BLaER1 treated with 17β-estradiol and CSF1 and Interleukin-3, amounts not matched to agents 10 nM and 100 nM (cell line): ENCODE measurements around the gene RGS7.
"Not testable (repeated sequence)": the region's sequence is repeated elsewhere in the genome, so short reads cannot be mapped to it uniquely, and the experiment has no call there.

Source experiments
- H3K27ac ChIP-seq, 11 experiments: shearing (Covaris generic); formaldehyde crosslinking; 2 replicates each; pipeline ENCODE4 v1.8.1; 2022
- H3K27me3 ChIP-seq, 11 experiments: shearing (Covaris generic); formaldehyde crosslinking; 2 replicates each; pipeline ENCODE4 v1.8.1; 2022
- H3K36me3 ChIP-seq, 11 experiments: shearing (Covaris generic); formaldehyde crosslinking; 2 replicates each; pipeline ENCODE4 v1.8.1; 2022
- H3K4me1 ChIP-seq, 10 experiments: shearing (Covaris generic); formaldehyde crosslinking; 2 replicates each; pipeline ENCODE4 v1.8.1; 2022
- H3K4me2 ChIP-seq, 11 experiments: shearing (Covaris generic); formaldehyde crosslinking; 2 replicates each; pipeline ENCODE4 v1.8.1; 2022
- H3K4me3 ChIP-seq, 10 experiments: shearing (Covaris generic); formaldehyde crosslinking; 2 replicates each; pipeline ENCODE4 v1.8.1; 2022
- H3K9ac ChIP-seq, 11 experiments: shearing (Covaris generic); formaldehyde crosslinking; 2 replicates each; pipeline ENCODE4 v1.8.1; 2022
- H3K9me3 ChIP-seq, 11 experiments: shearing (Covaris generic); formaldehyde crosslinking; replicated peaks in 1 of 11; 2 replicates each; pipeline ENCODE4 v1.8.1; 2022
- H4K20me1 ChIP-seq, 11 experiments: shearing (Covaris generic); formaldehyde crosslinking; 2 replicates each; pipeline ENCODE4 v1.8.1; 2022
- Cebpa-rat ChIP-seq, 11 experiments: shearing (Covaris generic); IDR thresholded peaks; 2 replicates each; pipeline ENCODE4 v1.8.1; 2022

The RGS7 gene

GRCh38 chr1:241101622-241102021 lies 255.4 kb downstream of the RGS7 start:
- Histone ChIP-seq H3K36me3 (no peaks in the 10 kb centered on the region), H3K27ac (no peak overlapping the region), H3K4me2 (no peak overlapping the region), H3K9me3 (no peaks in the 10 kb centered on the region), H4K20me1 (no peaks in the 10 kb centered on the region), H3K4me3 (no peak overlapping the region), H3K4me1 (no peaks in the 10 kb centered on the region), H3K9ac (no peak overlapping the region), H3K27me3 (no peaks in the 10 kb centered on the region)
- TF ChIP-seq Cebpa-rat (IDR thresholded peaks at IDR 0.05) = no peak

- Histone ChIP-seq H4K20me1 (no peaks in the 10 kb centered on the region), H3K27ac (no peak overlapping the region), H3K4me1 (no peaks in the 10 kb centered on the region), H3K9ac (no peak overlapping the region), H3K9me3 (no peaks in the 10 kb centered on the region), H3K27me3 (no peaks in the 10 kb centered on the region), H3K4me2 (no peak overlapping the region), H3K4me3 (no peak overlapping the region), H3K36me3 (no peaks in the 10 kb centered on the region)
- TF ChIP-seq Cebpa-rat (IDR thresholded peaks at IDR 0.05) = no peak
Measured at GRCh38 chr1:241097479-241097878, 259.5 kb downstream of the RGS7 start.

GRCh38 chr1:241096982-241097381 lies 260.0 kb downstream of the RGS7 start:
- Histone ChIP-seq H3K9ac (no peak overlapping the region), H3K9me3 (no peaks in the 10 kb centered on the region), H3K4me3 (no peak overlapping the region), H3K27me3 (no peaks in the 10 kb centered on the region), H4K20me1 (no peaks in the 10 kb centered on the region), H3K27ac (no peak overlapping the region), H3K36me3 (no peaks in the 10 kb centered on the region), H3K4me1 (no peaks in the 10 kb centered on the region), H3K4me2 (no peak overlapping the region)
- TF ChIP-seq Cebpa-rat (IDR thresholded peaks at IDR 0.05) = no peak

DNA sequence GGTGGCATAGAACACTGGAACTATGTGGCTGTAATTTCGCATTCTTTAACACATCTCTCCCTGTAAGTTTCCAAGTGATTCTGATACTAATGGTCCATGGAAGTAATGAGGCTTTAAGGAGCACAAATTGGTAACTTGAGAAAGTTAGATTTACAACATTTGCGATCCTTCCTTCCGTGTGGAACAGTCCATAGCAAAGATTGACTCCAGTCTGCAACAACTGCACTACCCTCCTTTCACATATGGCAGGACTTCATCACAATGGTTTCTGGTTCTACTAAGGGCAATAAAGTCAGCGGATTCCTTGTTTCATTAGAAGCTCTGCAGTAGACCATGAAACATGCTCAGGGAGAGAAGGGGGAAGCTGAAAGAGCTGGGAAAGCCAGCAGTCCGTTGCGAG lies 261.2 kb downstream of the RGS7 start:
- no peaks in the 10 kb centered on the region for H3K4me1 ChIP-seq
- no peaks in the 10 kb centered on the region for H3K9me3 ChIP-seq
- H3K36me3 ChIP-seq = no peaks in the 10 kb centered on the region
- H3K27ac ChIP-seq = no peak overlapping the region
- no peaks in the 10 kb centered on the region for H4K20me1 ChIP-seq
- no peak overlapping the region for H3K4me3 ChIP-seq
- no peaks in the 10 kb centered on the region for H3K27me3 ChIP-seq
- no peak overlapping the region for H3K9ac ChIP-seq
- H3K4me2 ChIP-seq = no peak overlapping the region
- TF ChIP-seq Cebpa-rat (IDR thresholded peaks at IDR 0.05) = no peak

DNA sequence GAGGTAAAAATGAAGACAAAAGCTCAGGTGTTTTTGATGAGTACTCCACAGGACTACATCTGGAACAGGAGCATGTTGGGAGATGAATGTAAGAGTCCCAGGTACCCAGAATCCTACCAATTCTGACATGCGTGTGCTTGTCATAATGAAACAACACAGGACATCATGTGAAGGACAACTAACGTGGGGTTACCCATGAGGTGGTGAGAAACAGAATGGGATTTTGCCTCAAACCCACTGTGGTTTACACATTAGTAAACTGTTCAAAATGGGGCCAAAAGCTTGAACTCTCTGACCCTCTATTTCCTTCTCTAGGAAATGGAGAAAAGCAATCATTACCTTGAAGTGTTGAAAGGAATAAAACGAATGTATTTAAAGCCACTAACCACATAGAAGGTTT lies 266.2 kb downstream of the RGS7 start:
- H4K20me1 ChIP-seq = no peaks in the 10 kb centered on the region
- H3K9ac ChIP-seq = no peak overlapping the region
- no peak for TF ChIP-seq Cebpa-rat (IDR thresholded peaks at IDR 0.05)
- no peaks in the 10 kb centered on the region for H3K4me1 ChIP-seq
- H3K9me3 ChIP-seq = no peaks in the 10 kb centered on the region
- no peaks in the 10 kb centered on the region for H3K27me3 ChIP-seq
- H3K36me3 ChIP-seq = no peaks in the 10 kb centered on the region
- no peak overlapping the region for H3K27ac ChIP-seq
- H3K4me2 ChIP-seq = no peak overlapping the region
- H3K4me3 ChIP-seq = no peak overlapping the region

DNA sequence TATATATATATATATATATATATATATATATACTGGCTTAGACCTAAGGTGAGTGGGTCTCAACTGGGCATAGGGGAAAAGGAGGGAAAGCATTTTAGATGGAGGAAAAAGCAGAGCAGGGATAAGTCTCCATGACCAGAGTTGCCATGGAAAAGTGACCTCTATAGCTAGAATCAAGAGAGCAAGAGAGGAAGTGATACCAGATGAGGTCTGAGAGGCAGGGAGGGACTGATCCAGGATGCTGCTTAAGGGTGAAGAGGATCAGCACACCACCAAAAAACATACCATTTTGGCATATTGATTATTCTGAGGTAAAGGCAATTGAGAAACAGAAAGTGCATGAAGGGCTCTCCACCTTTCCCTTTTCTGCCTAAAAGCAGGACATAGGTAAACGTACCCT lies 267.9 kb downstream of the RGS7 start:
- H3K27me3 ChIP-seq = not testable (repeated sequence)

DNA sequence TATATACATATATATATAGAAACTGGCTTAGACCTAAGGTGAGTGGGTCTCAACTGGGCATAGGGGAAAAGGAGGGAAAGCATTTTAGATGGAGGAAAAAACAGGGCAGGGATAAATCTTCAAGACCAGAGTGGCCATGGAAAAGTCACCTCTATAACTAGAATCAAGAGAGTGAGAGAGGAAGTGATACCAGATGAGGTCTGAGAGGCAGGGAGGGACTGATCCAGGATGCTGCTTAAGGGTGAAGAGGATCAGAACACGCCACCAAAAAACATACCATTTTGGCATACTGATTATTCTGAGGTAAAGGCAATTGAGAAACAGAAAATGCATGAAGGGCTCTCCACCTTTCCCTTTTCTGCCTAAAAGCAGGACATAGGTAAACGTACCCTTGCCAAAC lies 268.9 kb downstream of the RGS7 start:
- H4K20me1 ChIP-seq, H3K4me3 ChIP-seq, H3K9me3 ChIP-seq, H3K4me1 ChIP-seq, H3K9ac ChIP-seq, H3K27me3 ChIP-seq, H3K36me3 ChIP-seq, H3K4me2 ChIP-seq, H3K27ac ChIP-seq: not testable (repeated sequence)

More for the DNA sequence above, 267.9 kb downstream of the RGS7 start:
- H3K4me2 ChIP-seq, H3K27ac ChIP-seq, H3K4me3 ChIP-seq, H3K36me3 ChIP-seq, H3K9ac ChIP-seq, H3K9me3 ChIP-seq, H3K4me1 ChIP-seq, H4K20me1 ChIP-seq: not testable (repeated sequence)

DNA sequence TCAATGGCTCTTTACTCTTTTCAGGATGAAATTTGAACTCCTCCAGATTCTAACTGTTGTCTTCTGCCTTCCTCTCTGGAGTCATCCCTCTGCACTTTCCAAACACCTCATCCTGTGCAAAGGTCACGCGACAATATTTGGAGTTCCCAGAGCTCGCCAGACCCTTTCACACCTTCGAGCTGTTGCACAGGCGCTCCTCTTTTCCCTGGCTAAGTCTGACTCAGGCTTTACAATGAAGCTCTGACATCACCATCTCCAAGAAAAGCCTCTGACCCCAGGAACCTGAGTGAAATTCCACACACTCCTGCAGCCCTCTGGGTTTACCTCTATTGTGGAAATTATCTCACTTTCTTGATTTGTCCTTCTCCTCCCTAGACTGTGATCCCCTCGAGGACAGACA lies 270.3 kb downstream of the RGS7 start:
- Histone ChIP-seq H3K4me1 (no peaks in the 10 kb centered on the region), H3K9me3 (no peaks in the 10 kb centered on the region), H3K4me2 (no peak overlapping the region), H3K36me3 (no peaks in the 10 kb centered on the region), H3K4me3 (no peak overlapping the region), H3K9ac (no peak overlapping the region), H3K27me3 (no peaks in the 10 kb centered on the region), H3K27ac (no peak overlapping the region), H4K20me1 (no peaks in the 10 kb centered on the region)
- no peak for TF ChIP-seq Cebpa-rat (IDR thresholded peaks at IDR 0.05)

DNA sequence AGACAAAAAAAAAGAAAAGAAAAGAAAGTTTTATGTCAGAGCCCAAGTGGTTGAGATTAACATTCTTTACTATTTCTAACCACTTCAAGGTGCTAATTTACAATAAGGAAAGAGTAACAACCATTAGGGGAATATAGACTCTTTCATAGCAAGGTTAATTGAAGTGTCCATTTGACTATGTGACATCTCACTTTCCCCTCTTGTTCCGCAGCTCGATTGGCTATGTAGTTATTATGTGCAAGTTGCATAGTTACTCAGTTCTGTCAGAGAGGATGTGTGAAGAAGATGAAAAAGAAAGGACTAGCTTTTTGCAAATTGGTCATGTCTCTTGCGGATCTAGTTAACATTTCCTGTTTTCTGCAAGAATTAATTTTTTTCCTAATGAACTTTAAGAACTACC lies 273.7 kb downstream of the RGS7 start:
- no peaks in the 10 kb centered on the region for H3K27me3 ChIP-seq
- no peaks in the 10 kb centered on the region for H4K20me1 ChIP-seq
- H3K9me3 ChIP-seq = no peaks in the 10 kb centered on the region
- no peak overlapping the region for H3K4me3 ChIP-seq
- no peaks in the 10 kb centered on the region for H3K36me3 ChIP-seq
- no peak for TF ChIP-seq Cebpa-rat (IDR thresholded peaks at IDR 0.05)
- no peak overlapping the region for H3K9ac ChIP-seq
- no peaks in the 10 kb centered on the region for H3K4me1 ChIP-seq
- H3K4me2 ChIP-seq = no peak overlapping the region
- no peak overlapping the region for H3K27ac ChIP-seq

DNA sequence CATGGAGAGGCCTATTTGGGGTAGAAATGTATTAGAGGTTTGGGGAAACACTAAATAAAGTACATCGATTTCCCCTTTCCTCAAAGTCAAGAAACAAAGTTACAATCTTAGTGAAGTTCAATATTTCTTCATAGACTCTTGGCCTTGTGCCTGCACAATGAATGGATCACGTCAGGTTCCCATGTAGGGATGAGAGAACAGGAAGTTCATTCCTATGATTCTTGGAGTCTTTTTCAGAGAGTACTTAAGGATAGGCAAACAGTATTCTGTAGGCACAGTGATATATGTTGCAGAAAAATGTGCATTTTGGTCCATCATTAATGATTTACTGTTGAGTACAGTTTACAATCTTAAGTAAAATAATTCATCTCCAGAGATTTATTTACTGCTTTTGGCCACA lies 275.5 kb downstream of the RGS7 start:
- Histone ChIP-seq H3K9me3 (no peaks in the 10 kb centered on the region), H3K27me3 (no peaks in the 10 kb centered on the region), H3K9ac (no peak overlapping the region), H3K4me3 (no peak overlapping the region), H3K4me2 (no peak overlapping the region), H3K4me1 (no peaks in the 10 kb centered on the region), H4K20me1 (no peaks in the 10 kb centered on the region), H3K27ac (no peak overlapping the region), H3K36me3 (no peaks in the 10 kb centered on the region)
- TF ChIP-seq Cebpa-rat (IDR thresholded peaks at IDR 0.05) = no peak

GRCh38 chr1:241079459-241079858 lies 277.5 kb downstream of the RGS7 start:
- Histone ChIP-seq H3K27me3 (no peaks in the 10 kb centered on the region), H3K4me1 (no peaks in the 10 kb centered on the region), H4K20me1 (no peaks in the 10 kb centered on the region), H3K4me3 (no peak overlapping the region), H3K36me3 (no peaks in the 10 kb centered on the region), H3K9me3 (no peaks in the 10 kb centered on the region), H3K27ac (no peak overlapping the region), H3K9ac (no peak overlapping the region), H3K4me2 (no peak overlapping the region)
- no peak for TF ChIP-seq Cebpa-rat (IDR thresholded peaks at IDR 0.05)
